Lung (tissue), 12 donors: ENCODE data around the gene COL12A1. TPM values are rescaled to one million over a fixed set of nuclear protein-coding genes. Genes with fewer than 3 reads are reported as not detected.
"Not testable (repeated sequence)": the region's sequence is repeated elsewhere in the genome, so short reads cannot be mapped to it uniquely, and the experiment has no call there.

Source experiments
- ATAC-seq: fragments of 200-7000 bp; cut with Tn5 transposase; one replicate; pipeline ENCODE4 v1.9.1; 2020; ENCODE audit warnings: moderate number of reproducible peaks; ENCODE audit not compliant: insufficient read depth, low FRiP score
- DNase-seq, 3 donors: peaks; one replicate each; pipeline ENCODE4 v3.0.0-alpha.2; 2013 to 2017
- H3K27ac ChIP-seq, 2 donors: one replicate each; pipeline ENCODE4 v1.5.1; 2013; ENCODE audit warnings: mild to moderate bottlenecking in 2 of 2, moderate library complexity in 2 of 2, control low read depth in 1 of 2, inconsistent platforms in 1 of 2, low read depth in 1 of 2, low read length in 1 of 2
- H3K27me3 ChIP-seq, 3 donors: one replicate each; pipeline ENCODE4 v1.5.1; 2013; ENCODE audit warnings: low read length in 2 of 3; ENCODE audit not compliant: control insufficient read depth in 3 of 3, insufficient read depth in 3 of 3
- H3K36me3 ChIP-seq, 4 donors: one replicate each; pipeline ENCODE4 v1.5.1; 2013; ENCODE audit warnings: low read length in 4 of 4, mild to moderate bottlenecking in 1 of 4, moderate library complexity in 1 of 4; ENCODE audit not compliant: control insufficient read depth in 4 of 4, insufficient read depth in 4 of 4
- H3K4me1 ChIP-seq, 5 donors: one replicate each; pipeline ENCODE4 v1.5.1; 2013; ENCODE audit warnings: low read length in 5 of 5, mild to moderate bottlenecking in 2 of 5, moderate library complexity in 1 of 5; ENCODE audit not compliant: control insufficient read depth in 5 of 5, insufficient read depth in 5 of 5
- H3K4me3 ChIP-seq: one replicate; pipeline ENCODE4 v1.5.1; 2013; ENCODE audit warnings: mild to moderate bottlenecking, control low read depth, moderate library complexity
- H3K9ac ChIP-seq, 2 donors: one replicate each; pipeline ENCODE4 v1.5.1; 2013; ENCODE audit warnings: low read length in 2 of 2, control low read depth in 1 of 2; ENCODE audit not compliant: insufficient read depth in 1 of 2
- H3K9me3 ChIP-seq, 4 donors: one replicate each; pipeline ENCODE4 v1.5.1; 2013; ENCODE audit warnings: low read length in 3 of 4, mild to moderate bottlenecking in 1 of 4, moderate library complexity in 1 of 4; ENCODE audit not compliant: control insufficient read depth in 4 of 4, insufficient read depth in 3 of 4
- CTCF ChIP-seq: IDR thresholded peaks from 2 replicates; pipeline ENCODE4 v1.5.1; 2012; ENCODE audit warnings: mild to moderate bottlenecking; ENCODE audit errors: control extremely low read depth, extremely low read depth
- WGBS, 2 donors: extraction: QIAGEN DNeasy Blood & Tissue Kit; methylation state at CpG; one replicate each; pipeline ENCODE4 v1.1.7; 2013; 5-methylcytosine and 5-hydroxymethylcytosine counted together
- polyA plus RNA-seq, 2 donors: library from polyadenylated mRNA; stranded (reverse); fragments of 200-250 nt; gene quantifications; one replicate each; pipeline ENCODE4 v1.2.1, GENCODE V29; 2013
- total RNA-seq, 2 donors: library from RNA; depleted of rRNA in 1 of 2; stranded (reverse); fragments of >200 nt in 1 of 2; gene quantifications; one replicate each; pipeline ENCODE4 v1.2.1, GENCODE V29; 2014 to 2021
- donor health status: control.
- donor health status: control.
- donor health status: Bipolar disorder and iron deficiency.
- donor health status: healthy.
- donor health status: DM: yes; HTN: yes; CAD: no.

The COL12A1 gene
- total and polyA plus RNA-seq, 4 donors = 10.6 to 75.7 (median 29.7) TPM

GRCh38 chr6:75188221-75188925, 17.5 kb downstream of the COL12A1 start:
- no peak for ATAC-seq
- H3K27ac ChIP-seq = no peak overlapping the region
- no peak for TF ChIP-seq CTCF

GRCh38 chr6:75186581-75186980, 19.3 kb downstream of the COL12A1 start:
- H3K4me3 ChIP-seq, H3K9me3 ChIP-seq, H3K27ac ChIP-seq, DNase-seq, H3K27me3 ChIP-seq, H3K9ac ChIP-seq, ATAC-seq, H3K36me3 ChIP-seq, H3K4me1 ChIP-seq: not testable (repeated sequence)
- WGBS, 2 donors = 48 to 50% methylated on average over 2 of the region's 2 CpGs

More at GRCh38 chr6:75188221-75188925, 17.5 kb downstream of the COL12A1 start:
- H3K4me1 ChIP-seq = no peaks in the 10 kb centered on the region
- no peaks in the 10 kb centered on the region for H3K27me3 ChIP-seq
- no peak for DNase-seq
- WGBS, 2 donors = 47 to 64% methylated on average over 3 of the region's 3 CpGs
- no peaks in the 10 kb centered on the region for H3K9me3 ChIP-seq
- H3K36me3 ChIP-seq = peaks cover 0 to 4% (median 0%) of the 10 kb centered on the region in 4 donors
- H3K4me3 ChIP-seq = no peak overlapping the region
- H3K9ac ChIP-seq = no peak overlapping the region

- DNase-seq (no peak), ATAC-seq (peak; percentile 11)
- H3K4me1 ChIP-seq = no peaks in the 10 kb centered on the region
- WGBS, 2 donors = 76 to 83% methylated on average over 5 of the region's 5 CpGs
- no peak for TF ChIP-seq CTCF
- H3K9ac ChIP-seq = no peak overlapping the region
- H3K4me3 ChIP-seq = no peak overlapping the region
- no peaks in the 10 kb centered on the region for H3K27me3 ChIP-seq
- H3K27ac ChIP-seq = no peak overlapping the region
- H3K9me3 ChIP-seq = no peaks in the 10 kb centered on the region
- peaks cover 0 to 2% (median 0%) of the 10 kb centered on the region in 4 donors for H3K36me3 ChIP-seq
Observed at GRCh38 chr6:75183099-75183541, 22.7 kb downstream of the COL12A1 start.

GRCh38 chr6:75180864-75181263, 25.0 kb downstream of the COL12A1 start:
- 91% methylated on average over 5 of the region's 5 CpGs for WGBS, 2 donors
- Histone ChIP-seq H3K9ac (no peak overlapping the region), H3K4me3 (no peak overlapping the region), H3K4me1 (no peaks in the 10 kb centered on the region), H3K27me3 (no peaks in the 10 kb centered on the region), H3K36me3 (peaks cover 0 to 2% (median 0%) of the 10 kb centered on the region in 4 donors), H3K27ac (no peak overlapping the region), H3K9me3 (no peaks in the 10 kb centered on the region)
- DNase-seq (no peak), ATAC-seq (no peak)
- no peak for TF ChIP-seq CTCF
